Stomach smooth muscle (tissue), 2 donors: ENCODE results near the gene FGFR3.
A peak's percentile ranks its signal among the peaks of the same experiment; 100 is the strongest.

Source experiments
- H3K27ac ChIP-seq: one replicate; pipeline ENCODE4 v1.7.0; 2013; ENCODE audit warnings: mild to moderate bottlenecking, low read length, inconsistent platforms
- H3K27me3 ChIP-seq, 2 donors: one replicate each; pipeline ENCODE4 v1.7.0; 2013; ENCODE audit warnings: low read length in 2 of 2; ENCODE audit not compliant: insufficient read depth in 2 of 2, control insufficient read depth in 1 of 2
- H3K36me3 ChIP-seq, 2 donors: one replicate each; pipeline ENCODE4 v1.7.0; 2013; ENCODE audit warnings: low read length in 2 of 2; ENCODE audit not compliant: control insufficient read depth in 2 of 2, insufficient read depth in 2 of 2
- H3K4me1 ChIP-seq: one replicate; pipeline ENCODE4 v1.7.0; 2013; ENCODE audit warnings: low read length; ENCODE audit not compliant: control insufficient read depth, insufficient read depth
- H3K4me3 ChIP-seq, 2 donors: one replicate each; pipeline ENCODE4 v1.7.0; 2013; ENCODE audit warnings: low read length in 2 of 2
- H3K9ac ChIP-seq, 2 donors: one replicate each; pipeline ENCODE4 v1.7.0; 2013; ENCODE audit warnings: low read length in 2 of 2, mild to moderate bottlenecking in 1 of 2
- H3K9me3 ChIP-seq, 2 donors: one replicate each; pipeline ENCODE4 v1.7.0; 2013; ENCODE audit warnings: low read length in 2 of 2; ENCODE audit not compliant: control insufficient read depth in 2 of 2
- donor health status: healthy.
- donor health status: Pancreatic carcinoma.

The FGFR3 gene

DNA sequence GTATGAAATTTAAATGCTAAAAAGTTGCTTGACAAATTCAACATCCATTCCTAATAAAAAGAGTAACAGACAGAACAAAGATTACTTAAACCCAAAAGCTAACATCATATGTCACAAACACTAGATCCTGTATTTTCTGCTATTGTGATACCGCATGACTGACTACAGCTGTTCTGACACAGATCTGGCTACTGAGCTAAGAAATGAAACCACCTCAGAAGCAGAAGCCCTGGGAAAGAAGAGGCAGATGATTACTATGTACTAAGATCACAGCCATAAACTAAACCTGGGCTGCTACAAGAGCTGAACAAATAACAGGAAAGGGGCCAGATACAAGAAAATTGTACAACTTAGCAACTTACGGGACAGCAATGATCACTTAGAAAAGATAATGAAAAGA lies 53.5 kb downstream of the FGFR3 start:
- Histone ChIP-seq H3K9me3 (no peaks in the 10 kb centered on the region), H3K9ac (no peak overlapping the region), H3K27ac (no peak overlapping the region), H3K36me3 (peaks cover 11 to 19% of the 10 kb centered on the region in 2 donors), H3K4me3 (no peak overlapping the region), H3K4me1 (peaks cover 5% of the 10 kb centered on the region), H3K27me3 (no peaks in the 10 kb centered on the region)

- Histone ChIP-seq H3K36me3 (peaks cover under 1 to 9% of the 10 kb centered on the region in 2 donors), H3K4me1 (peaks cover 11% of the 10 kb centered on the region), H3K9ac (no peak overlapping the region), H3K9me3 (no peaks in the 10 kb centered on the region), H3K27me3 (no peaks in the 10 kb centered on the region), H3K27ac (no peak overlapping the region), H3K4me3 (no peak overlapping the region)
Measured at GRCh38 chr4:1850276-1850675, 57.2 kb downstream of the FGFR3 start.

- peaks cover 0 to 9% of the 10 kb centered on the region in 2 donors for H3K36me3 ChIP-seq
- no peak overlapping the region for H3K27ac ChIP-seq
- no peaks in the 10 kb centered on the region for H3K9me3 ChIP-seq
- H3K9ac ChIP-seq = no peak overlapping the region
- no peak overlapping the region for H3K4me3 ChIP-seq
- no peaks in the 10 kb centered on the region for H3K27me3 ChIP-seq
- H3K4me1 ChIP-seq = peaks cover 13% of the 10 kb centered on the region
Measured at GRCh38 chr4:1851160-1851559, 58.1 kb downstream of the FGFR3 start.

- H3K4me3 ChIP-seq = no peak overlapping the region
Measured at GRCh38 chr4:1851575-1852410, 58.7 kb downstream of the FGFR3 start.

GRCh38 chr4:1852904-1853623 lies 60.0 kb downstream of the FGFR3 start:
- Histone ChIP-seq H3K9ac (no peak overlapping the region), H3K27me3 (no peaks in the 10 kb centered on the region), H3K4me3 (no peak overlapping the region), H3K36me3 (peaks cover 0 to 3% of the 10 kb centered on the region in 2 donors), H3K27ac (no peak overlapping the region), H3K4me1 (peaks cover 26% of the 10 kb centered on the region), H3K9me3 (no peaks in the 10 kb centered on the region)

More at GRCh38 chr4:1851575-1852410, 58.7 kb downstream of the FGFR3 start:
- Histone ChIP-seq H3K36me3 (peaks cover 0 to 8% of the 10 kb centered on the region in 2 donors), H3K4me1 (peaks cover 17% of the 10 kb centered on the region), H3K9me3 (no peaks in the 10 kb centered on the region), H3K27ac (no peak overlapping the region), H3K9ac (no peak overlapping the region), H3K27me3 (no peaks in the 10 kb centered on the region)

DNA sequence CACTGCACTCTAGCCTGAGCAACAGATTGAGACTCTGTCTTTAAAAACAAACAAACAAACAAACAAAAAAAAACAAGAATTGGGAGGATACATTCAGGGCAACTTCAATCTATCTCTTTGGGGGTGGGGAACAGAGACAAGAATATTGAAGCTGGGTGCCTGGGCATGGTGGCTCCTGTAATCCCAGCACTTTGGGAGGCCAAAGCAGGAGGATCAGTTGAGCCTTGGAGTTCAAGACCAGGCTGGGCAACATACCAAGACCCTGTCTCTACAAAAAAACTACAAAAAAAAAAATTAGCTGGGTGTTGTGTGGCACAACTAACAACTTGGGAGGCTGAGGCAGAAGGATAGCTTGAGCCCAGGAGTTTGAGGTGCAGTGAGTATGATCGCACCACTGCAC lies 61.7 kb downstream of the FGFR3 start:
- Histone ChIP-seq H3K27ac (no peak overlapping the region), H3K4me1 (peaks cover 26% of the 10 kb centered on the region), H3K9me3 (no peaks in the 10 kb centered on the region), H3K36me3 (peaks cover 0 to 3% of the 10 kb centered on the region in 2 donors), H3K4me3 (peak overlapping the region; percentile 47 to 84), H3K9ac (peak overlapping the region; percentile 73 to 79), H3K27me3 (no peaks in the 10 kb centered on the region)

DNA sequence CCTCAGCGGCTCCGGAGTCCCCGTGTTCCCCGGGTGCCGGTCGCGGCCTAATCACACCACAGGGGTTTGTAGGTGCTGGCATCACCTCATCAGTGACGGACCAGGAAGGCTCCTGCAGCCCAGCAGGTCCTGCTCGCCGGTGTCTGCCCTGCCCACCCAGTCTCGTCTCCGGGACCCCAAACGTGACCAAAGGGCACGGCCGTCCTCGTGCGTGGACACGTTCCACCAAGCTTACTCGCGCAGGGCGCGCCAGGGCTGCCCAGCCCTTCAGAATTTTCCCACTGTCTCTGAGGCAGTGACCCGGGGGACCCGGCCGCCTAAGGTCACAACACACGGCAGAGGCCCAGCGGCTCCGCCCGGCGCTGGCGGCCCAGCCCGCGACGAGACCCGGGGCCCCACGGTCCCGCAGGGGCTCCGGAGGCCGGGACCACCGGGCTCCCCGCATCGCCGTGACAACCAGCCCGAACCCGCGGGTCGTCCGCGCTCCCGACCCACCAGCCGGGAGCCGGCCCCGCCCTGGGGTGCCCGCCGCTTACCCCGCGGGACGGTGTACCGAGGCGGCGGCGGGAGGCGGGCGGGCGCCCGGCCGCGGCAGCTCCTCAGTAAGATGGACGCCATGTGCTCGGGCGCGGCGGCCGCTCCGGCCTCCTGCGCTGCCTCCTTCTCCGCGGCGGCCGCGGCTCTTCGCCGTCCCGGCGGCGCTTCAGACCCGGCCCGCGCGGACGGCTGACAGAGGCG lies 62.4 kb downstream of the FGFR3 start:
- Histone ChIP-seq H3K27ac (peak overlapping the region; percentile 41), H3K4me1 (peaks cover 26% of the 10 kb centered on the region), H3K27me3 (no peaks in the 10 kb centered on the region), H3K9me3 (no peaks in the 10 kb centered on the region), H3K36me3 (peaks cover 0 to 3% of the 10 kb centered on the region in 2 donors), H3K4me3 (peak overlapping the region; percentile 47 to 84), H3K9ac (peak overlapping the region; percentile 73 to 79)

DNA sequence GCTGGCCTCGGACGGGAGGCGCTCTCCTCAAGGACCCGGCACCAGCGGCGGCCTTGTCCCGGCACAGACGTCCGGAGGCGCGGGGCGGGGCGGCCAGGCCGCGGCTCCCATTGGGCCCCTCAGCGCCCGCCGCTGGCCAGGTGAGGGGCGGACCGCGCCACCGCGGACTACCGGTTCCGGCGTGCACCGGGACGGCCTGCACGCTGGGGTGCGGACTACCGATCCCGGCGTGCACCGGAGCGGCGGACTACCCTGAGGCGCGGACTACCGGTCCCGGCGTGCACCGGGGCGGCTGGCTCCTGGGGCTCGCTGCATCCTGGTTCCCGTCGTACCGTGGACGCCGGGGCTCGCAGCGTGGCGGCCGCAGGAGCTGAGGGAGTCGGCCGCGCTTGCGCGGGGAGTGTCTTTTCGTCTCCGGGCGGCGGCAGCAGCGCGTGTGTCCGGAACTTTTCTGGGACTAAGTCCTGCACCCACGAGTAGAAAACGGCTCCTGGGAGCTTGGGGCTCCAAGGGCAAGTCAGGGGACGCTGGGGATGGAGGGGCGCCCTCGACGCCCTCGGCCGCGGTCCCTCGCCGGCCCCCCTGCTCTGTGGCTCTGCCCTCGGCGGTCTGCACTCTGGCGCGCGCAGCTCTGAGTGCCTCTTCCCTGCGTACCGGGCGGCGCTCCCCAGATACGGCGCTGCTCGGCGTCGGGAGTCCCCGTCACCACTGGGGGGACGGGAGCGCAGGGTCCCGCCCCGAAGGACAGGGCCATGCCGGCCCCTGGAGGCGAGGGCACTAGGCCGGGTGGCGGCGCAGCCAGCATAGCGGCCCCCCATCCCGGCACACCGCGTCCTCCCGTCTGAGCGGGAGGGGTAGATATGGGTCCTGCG lies 63.2 kb downstream of the FGFR3 start, which contains the start of gene LETM1:
Gene LETM1, minus strand, starts transcription at position 86 of the 872 bp plus-strand sequence. CDS start 206 bp downstream, outside the sequence.
- H3K9ac ChIP-seq = peak within 1 kb of the TSS; percentile 75 to 79
- no peaks in the 10 kb centered on the region for H3K27me3 ChIP-seq
- H3K4me1 ChIP-seq = peaks cover 26% of the 10 kb centered on the region
- no peaks in the 10 kb centered on the region for H3K9me3 ChIP-seq
- peaks cover 0 to 3% of the 10 kb centered on the region in 2 donors for H3K36me3 ChIP-seq
- H3K27ac ChIP-seq = peak within 1 kb of the TSS; percentile 60
- H3K4me3 ChIP-seq = peak within 1 kb of the TSS; percentile 84 to 87

DNA sequence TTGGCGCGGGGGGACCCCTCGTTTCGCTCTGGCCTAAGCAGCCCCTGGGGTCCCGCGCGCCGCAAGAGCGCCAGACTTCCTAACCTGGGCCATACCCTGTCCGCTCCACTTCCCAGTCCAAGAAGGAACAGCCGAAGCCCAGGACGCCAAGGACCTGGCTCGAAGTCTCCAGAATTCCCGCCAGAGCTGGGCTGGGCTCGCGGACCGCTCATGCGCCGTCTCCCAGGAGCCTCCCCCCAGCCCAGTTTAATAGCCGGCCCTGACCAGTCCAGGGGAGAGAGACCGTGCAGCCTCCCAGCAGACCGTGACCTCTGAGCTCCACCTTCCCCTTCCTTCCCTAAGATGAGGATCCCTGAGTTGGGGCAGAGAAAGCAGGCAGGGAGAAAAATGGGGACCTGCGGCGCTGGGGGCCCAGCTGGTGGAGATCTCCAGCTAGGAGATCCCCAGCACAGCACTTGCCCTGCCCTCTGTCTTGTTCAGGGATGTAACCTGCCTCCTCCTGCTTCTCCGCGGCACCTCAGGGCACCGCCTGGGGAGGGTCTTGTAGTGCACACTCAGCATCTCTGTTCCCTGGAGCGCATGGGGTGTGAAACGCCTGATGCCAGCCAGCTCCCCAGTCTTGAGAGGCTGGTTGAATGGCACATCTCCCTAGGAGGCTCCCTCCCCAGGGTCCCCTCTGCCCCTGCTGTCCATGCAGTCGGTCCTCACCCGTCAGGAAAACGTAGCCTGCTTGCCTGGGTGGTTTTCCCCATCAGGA lies 64.0 kb downstream of the FGFR3 start:
- H3K9ac ChIP-seq = peak overlapping the region; percentile 72 to 75
- peaks cover 0 to 2% of the 10 kb centered on the region in 2 donors for H3K27me3 ChIP-seq
- H3K36me3 ChIP-seq = peaks cover 0 to 3% of the 10 kb centered on the region in 2 donors
- peak overlapping the region; percentile 60 for H3K27ac ChIP-seq
- H3K4me1 ChIP-seq = peaks cover 26% of the 10 kb centered on the region
- H3K4me3 ChIP-seq = peak overlapping the region; percentile 84 to 87
- H3K9me3 ChIP-seq = no peaks in the 10 kb centered on the region
